Measurements from ENCODE around the gene THSD4. TPM values are rescaled to one million over a fixed set of nuclear protein-coding genes. Genes with fewer than 3 reads are reported as not detected.

The THSD4 gene
- total and polyA plus RNA-seq, 2 of the 4 experiments (the other 2 are of a cell fraction) = 25.5 to 31.1 TPM

DNA sequence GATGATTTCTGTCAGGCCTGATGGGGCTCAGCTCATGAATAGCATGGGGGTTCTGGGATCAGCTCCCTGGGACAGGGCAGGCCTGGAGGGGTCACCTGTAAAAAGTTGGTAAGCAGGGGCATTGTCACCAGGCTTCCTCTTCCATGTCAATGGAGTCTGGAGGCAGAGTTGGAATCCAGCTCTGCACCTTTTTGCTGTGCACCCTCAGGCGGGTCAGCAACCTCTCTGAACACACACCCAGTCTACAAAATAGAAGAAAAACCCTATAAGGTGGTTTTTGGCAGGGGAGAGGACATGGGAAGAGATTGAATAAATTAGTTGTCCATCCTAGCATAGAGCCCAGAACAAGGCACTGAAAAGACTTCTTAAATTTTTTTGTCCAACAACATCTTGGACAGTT is 617.9 kb downstream of the THSD4 start:
- Histone ChIP-seq H3K23ac (ENCODE audit: low read depth, low read length) (no peak overlapping the region), H2BK20ac (ENCODE audit: low read depth, low read length) (no peak overlapping the region), H2AK9ac (replicated peaks; ENCODE audit: low read depth, low read length, poor library complexity) (no peak overlapping the region), H3K27ac (ENCODE audit: insufficient read depth, low read length) (no peak overlapping the region), H3K56ac (ENCODE audit: extremely low read depth, insufficient read depth, low read length) (no peak overlapping the region), H3K4me1 (ENCODE audit: control insufficient read depth, insufficient read depth, low read length) (peaks cover 3% of the 10 kb centered on the region), H2BK15ac (ENCODE audit: low read depth, low read length) (no peak overlapping the region), H3K14ac (replicated peaks; ENCODE audit: low read depth, low read length) (no peak overlapping the region), H4K8ac (ENCODE audit: low read depth in 2 of 2, low read length in 2 of 2) (no peak overlapping the region), H2AK5ac (ENCODE audit: low read depth, low read length) (no peak overlapping the region), H4K5ac (ENCODE audit: low read depth, low read length) (no peak overlapping the region), H4K91ac (ENCODE audit: insufficient read depth, low read depth, low read length) (no peak overlapping the region), H3K9ac (ENCODE audit: low read depth, low read length) (no peak overlapping the region), H3K4me3 (ENCODE audit: insufficient read depth, low read depth, low read length) (no peak overlapping the region), H3K79me1 (ENCODE audit: low read depth in 1 of 2, low read length in 2 of 2) (no peaks in the 10 kb centered on the region), H3K9me1 (ENCODE audit: insufficient read depth, low read length) (peaks cover 5% of the 10 kb centered on the region; the same call in 1 of the 2 replicates), H2BK5ac (ENCODE audit: low read depth, low read length, poor library complexity, severe bottlenecking) (no peak overlapping the region), H3K9me3 (ENCODE audit: control insufficient read depth, insufficient read depth, low read length) (no peaks in the 10 kb centered on the region), H3K27me3 (ENCODE audit: control insufficient read depth, insufficient read depth, low read length) (no peaks in the 10 kb centered on the region; the same call in 1 of the 2 replicates), H4K20me1 (ENCODE audit: insufficient read depth, low read length) (0 out of 2 replicates have a peak, but pooled peaks cover 3% of the 10 kb centered on the region), H3K4ac (ENCODE audit: low read depth, low read length) (no peak overlapping the region), H3K36me3 (ENCODE audit: control insufficient read depth, insufficient read depth, low read length) (peaks cover 15% of the 10 kb centered on the region), H3K4me2 (ENCODE audit: low read depth, low read length) (no peak overlapping the region), H2BK120ac (ENCODE audit: low read depth, low read length) (no peak overlapping the region), H3K18ac (ENCODE audit: low read depth, low read length) (no peak overlapping the region), H2AFZ (replicated peaks; ENCODE audit: low read length, poor library complexity) (no peak overlapping the region)
- intact Hi-C loops (cut with micrococcal nuclease) (no loop called here), dilution Hi-C loops (cut with HindIII; ENCODE audit: low sequenced_read_pairs, unreplicated experiment) (no loop called here), in situ Hi-C loops (cut with MboI; ENCODE audit: low sequenced_read_pairs) (loop anchor here (5.0 kb wide), 1 partner anchor 286 kb away; no protein-coding TSS in a partner anchor)
- no TSS peak for BruUV-seq (replicated peaks)
- WGBS, 2 experiments (ENCODE audit: extremely low coverage in 2 of 2, insufficient read length in 1 of 2) = no CpG with 5 or more reads among the region's 1 CpG
- POLR2A ChIA-PET (ENCODE audit: unreplicated experiment) = no interaction called here
- CTCF ChIA-PET = no interaction called here
- ATAC-seq (ENCODE audit: low read depth) = no peak
- DNase-seq = no peak
- TF ChIP-seq BHLHE40 (IDR thresholded peaks at IDR 0.05; ENCODE audit: low read depth, low read length) = no peak
- TF ChIP-seq CHD1 (IDR thresholded peaks at IDR 0.05; ENCODE audit: low read depth, low read length) = no peak
- no peak for TF ChIP-seq NFE2L2 (IDR thresholded peaks at IDR 0.05; ENCODE audit: low read depth, low read length)
- TF ChIP-seq RAD21 (IDR thresholded peaks at IDR 0.05; ENCODE audit: low read length) = no peak
- TF ChIP-seq, protein P1, sequence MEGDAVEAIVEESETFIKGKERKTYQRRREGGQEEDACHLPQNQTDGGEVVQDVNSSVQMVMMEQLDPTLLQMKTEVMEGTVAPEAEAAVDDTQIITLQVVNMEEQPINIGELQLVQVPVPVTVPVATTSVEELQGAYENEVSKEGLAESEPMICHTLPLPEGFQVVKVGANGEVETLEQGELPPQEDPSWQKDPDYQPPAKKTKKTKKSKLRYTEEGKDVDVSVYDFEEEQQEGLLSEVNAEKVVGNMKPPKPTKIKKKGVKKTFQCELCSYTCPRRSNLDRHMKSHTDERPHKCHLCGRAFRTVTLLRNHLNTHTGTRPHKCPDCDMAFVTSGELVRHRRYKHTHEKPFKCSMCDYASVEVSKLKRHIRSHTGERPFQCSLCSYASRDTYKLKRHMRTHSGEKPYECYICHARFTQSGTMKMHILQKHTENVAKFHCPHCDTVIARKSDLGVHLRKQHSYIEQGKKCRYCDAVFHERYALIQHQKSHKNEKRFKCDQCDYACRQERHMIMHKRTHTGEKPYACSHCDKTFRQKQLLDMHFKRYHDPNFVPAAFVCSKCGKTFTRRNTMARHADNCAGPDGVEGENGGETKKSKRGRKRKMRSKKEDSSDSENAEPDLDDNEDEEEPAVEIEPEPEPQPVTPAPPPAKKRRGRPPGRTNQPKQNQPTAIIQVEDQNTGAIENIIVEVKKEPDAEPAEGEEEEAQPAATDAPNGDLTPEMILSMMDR (conservative IDR thresholded peaks at IDR 0.05; ENCODE audit: low read depth, low read length) = no peak
- no peak for TF ChIP-seq CEBPB (IDR thresholded peaks at IDR 0.05; ENCODE audit: low read depth, low read length)
- TF ChIP-seq, protein P2, sequence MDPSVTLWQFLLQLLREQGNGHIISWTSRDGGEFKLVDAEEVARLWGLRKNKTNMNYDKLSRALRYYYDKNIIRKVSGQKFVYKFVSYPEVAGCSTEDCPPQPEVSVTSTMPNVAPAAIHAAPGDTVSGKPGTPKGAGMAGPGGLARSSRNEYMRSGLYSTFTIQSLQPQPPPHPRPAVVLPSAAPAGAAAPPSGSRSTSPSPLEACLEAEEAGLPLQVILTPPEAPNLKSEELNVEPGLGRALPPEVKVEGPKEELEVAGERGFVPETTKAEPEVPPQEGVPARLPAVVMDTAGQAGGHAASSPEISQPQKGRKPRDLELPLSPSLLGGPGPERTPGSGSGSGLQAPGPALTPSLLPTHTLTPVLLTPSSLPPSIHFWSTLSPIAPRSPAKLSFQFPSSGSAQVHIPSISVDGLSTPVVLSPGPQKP (IDR thresholded peaks at IDR 0.05; ENCODE audit: borderline replicate concordance, low read depth, low read length) = no peak
- TF ChIP-seq SMC3 (IDR thresholded peaks at IDR 0.05; ENCODE audit: low read depth, low read length) = no peak
- no peak for TF ChIP-seq RCOR1 (IDR thresholded peaks at IDR 0.05; ENCODE audit: insufficient replicate concordance, low read length)
- no peak for TF ChIP-seq POLR2A (IDR thresholded peaks at IDR 0.05; ENCODE audit: low read depth, low read length)

Measured in IMR-90 (cell line).